ENCODE data around the gene COL23A1.

Gene COL23A1

GRCh38 chr5:178437386-178438075, 152.7 kb downstream of the COL23A1 start:
- DNase-seq (ENCODE audit: low read depth in 2 of 2): no peak

- DNase-seq (ENCODE audit: low read depth in 2 of 2): no peak
Observed at GRCh38 chr5:178436326-178436940, 153.8 kb downstream of the COL23A1 start.

- DNase-seq (ENCODE audit: low read depth in 2 of 2): no peak
Observed at GRCh38 chr5:178435321-178436238, 154.6 kb downstream of the COL23A1 start.

- no peak for DNase-seq (ENCODE audit: low read depth in 2 of 2)
Observed at GRCh38 chr5:178434851-178435250, 155.3 kb downstream of the COL23A1 start.

- DNase-seq (ENCODE audit: low read depth in 2 of 2): no peak
Observed at GRCh38 chr5:178434016-178434761, 156.0 kb downstream of the COL23A1 start.

GRCh38 chr5:178433273-178433775, 156.9 kb downstream of the COL23A1 start:
- no peak for DNase-seq (ENCODE audit: low read depth in 2 of 2)

GRCh38 chr5:178432421-178433272, 157.5 kb downstream of the COL23A1 start:
- DNase-seq (ENCODE audit: low read depth in 2 of 2): no peak

- no peak for DNase-seq (ENCODE audit: low read depth in 2 of 2)
Observed at GRCh38 chr5:178431782-178432165, 158.4 kb downstream of the COL23A1 start.

GRCh38 chr5:178431063-178431781, 159.0 kb downstream of the COL23A1 start:
- DNase-seq (ENCODE audit: low read depth in 2 of 2): no peak

- DNase-seq (ENCODE audit: low read depth in 2 of 2): no peak
Observed at GRCh38 chr5:178430186-178431062, 159.8 kb downstream of the COL23A1 start.

- no peak for DNase-seq (ENCODE audit: low read depth in 2 of 2)
Observed at GRCh38 chr5:178429491-178430185, 160.6 kb downstream of the COL23A1 start.

GRCh38 chr5:178429156-178429468, 161.1 kb downstream of the COL23A1 start:
- no peak for DNase-seq (ENCODE audit: low read depth in 2 of 2)

- DNase-seq (ENCODE audit: low read depth in 2 of 2): no peak
Observed at GRCh38 chr5:178428341-178429155, 161.6 kb downstream of the COL23A1 start.

- DNase-seq (ENCODE audit: low read depth in 2 of 2): no peak
Observed at GRCh38 chr5:178427576-178428197, 162.5 kb downstream of the COL23A1 start.

- DNase-seq (ENCODE audit: low read depth in 2 of 2): no peak
Observed at GRCh38 chr5:178426326-178427130, 163.7 kb downstream of the COL23A1 start.

GRCh38 chr5:178425621-178426068, 164.5 kb downstream of the COL23A1 start:
- no peak for DNase-seq (ENCODE audit: low read depth in 2 of 2)
